ENCODE results near the gene PIK3R1.

PIK3R1 gene

DNA sequence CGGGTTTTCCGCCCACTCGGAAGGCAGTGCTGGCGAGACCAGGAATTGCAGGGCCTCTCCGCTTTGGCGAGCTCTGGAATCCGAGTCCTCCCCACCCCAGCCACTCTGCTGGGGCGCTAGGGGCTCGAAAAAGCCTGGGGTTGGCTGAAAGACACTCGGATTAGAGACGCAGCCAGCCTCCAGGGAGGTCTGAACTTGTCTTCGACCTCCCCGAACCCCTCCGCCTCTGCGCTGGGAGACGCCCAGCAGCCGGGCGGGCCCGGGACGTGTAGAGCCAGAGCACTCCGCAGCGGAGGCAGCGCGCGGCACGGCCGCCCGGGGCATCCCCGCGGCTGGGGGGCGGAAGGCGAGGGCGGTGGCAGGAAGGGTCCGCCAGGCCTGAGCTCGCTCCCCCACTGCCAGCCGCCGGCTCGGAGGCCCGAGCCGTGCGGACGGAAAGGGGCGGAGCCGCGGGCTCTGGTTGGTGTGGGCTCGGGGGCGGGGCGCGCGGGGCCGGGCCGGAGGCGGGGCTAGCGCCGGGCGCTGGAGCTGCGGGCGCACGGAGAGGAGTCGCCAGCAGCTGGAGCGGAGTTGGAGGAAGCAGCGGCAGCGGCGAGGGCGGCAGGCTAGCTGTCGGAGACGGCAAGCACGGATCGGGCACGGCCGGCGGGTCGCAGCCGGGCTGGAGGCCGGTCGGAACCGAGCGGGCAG is at the start of gene PIK3R1:
PIK3R1 (plus strand) TSS at position 549 of the 690 bp plus-strand sequence. CDS start 10,920 bp downstream, outside the sequence.
- DNase-seq (ENCODE audit: low read depth), result peak; percentile 92

DNA sequence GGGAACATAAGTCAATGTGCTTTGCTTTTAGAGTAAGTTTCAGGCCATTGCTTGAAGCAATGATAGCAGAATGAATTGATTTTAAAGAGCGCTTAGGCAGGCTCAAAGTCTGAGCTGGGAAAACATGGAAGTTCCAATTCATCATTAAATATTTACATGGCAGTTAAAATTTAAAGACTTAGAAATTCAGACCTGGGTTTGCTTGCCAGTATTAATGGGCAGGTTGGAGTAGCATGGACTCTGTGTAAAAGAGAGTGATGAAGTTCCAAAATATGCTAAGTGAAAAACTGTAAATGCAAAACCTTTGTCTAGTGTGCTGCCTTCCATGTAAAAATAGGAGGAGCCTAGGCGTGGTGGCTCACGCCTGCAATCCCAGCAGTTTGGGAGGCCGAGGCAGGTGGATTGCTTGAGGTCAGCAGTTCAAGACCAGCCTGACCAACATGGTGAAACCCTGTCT is 48.3 kb upstream of the PIK3R1 start:
- no peak for DNase-seq (ENCODE audit: low read depth)

DNA sequence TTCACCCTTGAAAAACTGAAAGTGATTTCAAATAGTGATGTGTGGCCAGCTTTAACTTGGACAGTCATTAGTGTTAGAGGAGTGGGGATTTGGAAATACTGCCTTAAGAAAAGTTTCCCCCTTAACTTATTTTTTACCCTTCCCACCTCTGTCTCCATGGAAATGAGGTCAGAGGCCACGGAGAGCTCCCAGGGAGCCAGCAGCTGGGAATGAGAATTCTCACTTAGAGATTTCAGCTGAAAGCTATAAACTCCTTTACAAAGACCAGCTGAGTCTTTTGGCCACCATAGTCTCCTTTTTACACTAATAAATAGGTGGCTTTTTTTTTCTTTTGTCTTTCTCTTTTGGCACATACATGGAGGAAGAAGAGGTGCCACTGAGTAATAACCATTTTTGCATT is 45.7 kb upstream of the PIK3R1 start:
- no peak for DNase-seq (ENCODE audit: low read depth)

DNA sequence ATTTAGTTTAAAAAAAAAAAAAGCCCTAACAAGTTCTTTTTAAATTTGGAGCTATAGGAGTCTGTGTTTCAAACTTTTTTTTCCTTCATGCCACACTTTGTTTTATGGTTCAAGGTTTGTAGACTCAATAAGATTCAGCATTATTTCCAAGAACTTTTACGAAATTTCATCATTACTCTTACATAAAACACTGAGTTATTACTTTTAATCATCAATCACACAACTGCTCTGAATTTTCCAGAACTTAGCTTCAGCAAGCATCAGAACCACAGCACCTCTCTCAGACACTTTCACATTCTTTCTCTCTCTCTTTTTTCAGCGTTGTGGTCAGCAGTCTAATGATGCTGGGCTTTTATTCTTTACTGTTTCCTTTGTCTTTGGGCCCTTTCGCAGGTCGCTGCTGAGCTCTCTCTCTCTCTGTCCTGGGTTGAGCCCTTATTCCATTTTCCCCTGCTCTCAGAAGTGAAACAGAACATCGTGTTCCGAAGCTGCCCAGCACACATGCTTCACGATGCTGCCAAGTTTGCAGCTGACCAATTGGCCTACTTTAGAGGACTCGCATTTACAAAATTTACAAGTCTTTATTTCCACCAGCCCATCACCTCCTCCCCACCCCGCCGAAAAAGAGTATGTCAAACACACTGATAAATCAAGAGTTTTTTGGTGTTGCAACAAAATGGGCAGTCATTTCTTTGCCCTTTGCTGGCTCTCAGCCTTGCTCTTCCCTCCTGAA is 44.6 kb upstream of the PIK3R1 start:
- no peak for DNase-seq (ENCODE audit: low read depth)

DNA sequence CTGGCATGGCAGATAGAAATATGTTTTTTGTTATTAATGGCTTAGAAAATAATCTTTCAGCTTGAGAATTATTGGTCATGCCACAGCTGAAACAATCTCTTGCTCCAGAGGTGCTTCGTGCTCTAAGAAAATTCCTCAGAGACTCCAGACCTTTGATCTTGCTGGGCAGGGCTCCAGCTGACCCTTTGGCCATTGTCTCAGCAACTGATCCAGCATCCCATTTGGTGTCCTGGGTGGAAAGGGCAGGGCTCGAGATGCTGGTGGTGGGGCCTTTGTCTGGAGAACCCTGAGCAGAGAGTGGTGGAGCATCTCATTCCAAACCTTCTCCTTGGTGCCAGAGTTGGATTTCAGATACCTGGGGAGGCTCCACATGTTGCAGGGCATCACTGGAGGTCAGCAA is 43.2 kb upstream of the PIK3R1 start:
- DNase-seq (ENCODE audit: low read depth), result no peak

DNA sequence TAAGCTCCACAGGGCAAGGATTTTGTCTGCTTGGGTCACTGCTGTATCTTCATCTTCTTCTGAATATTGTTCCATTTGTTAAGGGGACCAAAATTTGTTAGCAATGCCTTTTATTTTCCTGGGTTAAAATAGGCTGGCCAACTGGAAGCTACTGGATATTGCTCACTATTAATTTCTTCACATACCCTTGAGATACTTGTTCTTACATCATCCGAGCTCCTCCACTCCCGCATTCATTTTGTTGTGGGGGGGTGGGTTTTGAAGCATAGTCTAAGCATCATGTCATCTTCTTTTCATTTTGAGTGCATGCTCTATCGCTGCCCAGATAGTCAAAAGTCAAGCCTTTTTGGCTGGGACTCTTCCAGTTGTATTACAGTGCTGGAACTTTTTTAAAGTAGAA is 42.5 kb upstream of the PIK3R1 start:
- DNase-seq (ENCODE audit: low read depth), result no peak

DNA sequence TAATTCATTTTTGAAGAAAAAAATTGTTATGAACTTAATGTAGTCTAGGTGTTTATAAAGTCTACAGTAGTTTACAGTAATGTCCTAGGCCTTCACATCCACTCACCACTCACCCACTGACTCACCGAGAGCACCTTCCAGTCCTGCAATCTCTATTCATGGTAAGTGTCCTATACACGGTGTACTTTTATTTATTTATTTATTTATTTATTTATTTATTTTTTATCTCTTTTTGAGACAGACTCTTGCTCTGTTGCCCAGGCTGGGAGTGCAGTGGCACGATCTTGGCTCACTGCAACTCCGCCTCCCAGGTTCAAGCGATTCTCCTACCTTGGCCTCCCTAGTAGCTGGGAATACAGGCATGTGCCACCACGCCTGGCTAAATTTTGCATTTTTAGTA is 39.3 kb upstream of the PIK3R1 start:
- no peak for DNase-seq (ENCODE audit: low read depth)

DNA sequence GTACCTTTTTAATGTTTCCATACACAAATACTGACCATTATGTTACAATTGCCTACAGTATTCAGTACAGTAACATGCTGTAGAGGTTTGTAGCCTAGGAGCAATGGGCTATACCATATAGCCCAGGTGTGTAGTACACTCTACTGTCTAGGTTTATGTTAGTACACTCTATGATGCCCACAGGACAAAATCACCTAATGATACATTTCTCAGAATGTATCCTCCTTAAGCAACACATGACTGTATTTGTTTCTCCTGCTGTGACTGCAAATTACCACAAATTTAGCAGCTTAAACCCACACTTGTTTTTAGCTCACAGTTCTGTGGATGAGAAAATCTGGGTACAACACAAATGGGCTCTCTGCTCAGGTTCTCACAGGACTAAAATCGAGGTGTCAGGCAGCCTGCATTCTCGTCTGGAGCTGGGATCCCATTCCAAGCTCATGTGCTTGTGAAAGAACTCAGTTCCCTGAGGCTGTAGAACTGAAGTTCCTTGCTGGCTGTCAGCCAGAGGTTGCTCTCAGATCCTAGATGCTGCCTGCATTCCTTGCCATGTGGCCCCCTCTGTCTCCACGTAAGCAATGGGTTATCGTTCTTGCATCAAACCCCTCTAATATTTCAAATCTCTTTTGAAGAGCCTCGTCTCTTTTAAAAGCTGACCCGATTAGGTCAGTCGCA is 38.6 kb upstream of the PIK3R1 start:
- no peak for DNase-seq (ENCODE audit: low read depth)

DNA sequence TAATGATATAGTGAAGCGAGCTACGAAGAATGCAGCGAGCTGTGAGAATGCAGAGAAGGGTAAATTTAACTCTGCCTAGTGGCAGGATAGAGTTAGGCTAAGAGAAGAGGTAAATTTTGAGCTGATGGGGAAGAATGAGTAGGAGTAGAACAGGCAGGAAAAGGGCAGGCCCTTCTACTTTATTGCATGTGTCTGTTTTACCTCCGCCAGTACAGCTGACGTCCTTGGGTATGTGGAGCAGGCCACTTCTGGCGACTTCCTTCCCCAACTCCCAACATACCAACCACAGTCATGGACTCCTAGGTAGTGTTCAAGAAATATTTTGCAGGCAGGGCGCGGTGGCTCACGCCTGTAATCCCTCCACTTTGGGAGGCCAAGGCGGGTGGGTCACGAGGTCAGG is 37.9 kb upstream of the PIK3R1 start:
- no peak for DNase-seq (ENCODE audit: low read depth)

DNA sequence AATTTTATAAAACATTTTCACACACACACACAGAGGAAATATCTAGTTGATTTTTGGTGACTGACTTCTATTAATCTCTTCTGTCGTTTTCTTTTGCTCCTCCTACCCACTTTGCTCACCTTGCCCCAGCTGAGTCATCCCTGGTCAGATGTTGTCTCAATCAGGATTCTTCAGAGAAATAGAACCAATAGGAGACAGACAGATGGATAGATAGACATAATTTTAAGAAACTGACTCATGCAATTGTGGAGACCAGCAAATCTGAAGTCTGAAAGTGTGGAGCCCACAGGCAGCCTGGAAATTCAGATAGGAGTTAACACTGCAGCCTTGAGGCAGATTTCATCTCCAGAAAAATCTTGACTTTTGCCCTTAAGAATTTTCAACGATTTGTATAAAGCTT is 37.0 kb upstream of the PIK3R1 start:
- DNase-seq (ENCODE audit: low read depth), result no peak

DNA sequence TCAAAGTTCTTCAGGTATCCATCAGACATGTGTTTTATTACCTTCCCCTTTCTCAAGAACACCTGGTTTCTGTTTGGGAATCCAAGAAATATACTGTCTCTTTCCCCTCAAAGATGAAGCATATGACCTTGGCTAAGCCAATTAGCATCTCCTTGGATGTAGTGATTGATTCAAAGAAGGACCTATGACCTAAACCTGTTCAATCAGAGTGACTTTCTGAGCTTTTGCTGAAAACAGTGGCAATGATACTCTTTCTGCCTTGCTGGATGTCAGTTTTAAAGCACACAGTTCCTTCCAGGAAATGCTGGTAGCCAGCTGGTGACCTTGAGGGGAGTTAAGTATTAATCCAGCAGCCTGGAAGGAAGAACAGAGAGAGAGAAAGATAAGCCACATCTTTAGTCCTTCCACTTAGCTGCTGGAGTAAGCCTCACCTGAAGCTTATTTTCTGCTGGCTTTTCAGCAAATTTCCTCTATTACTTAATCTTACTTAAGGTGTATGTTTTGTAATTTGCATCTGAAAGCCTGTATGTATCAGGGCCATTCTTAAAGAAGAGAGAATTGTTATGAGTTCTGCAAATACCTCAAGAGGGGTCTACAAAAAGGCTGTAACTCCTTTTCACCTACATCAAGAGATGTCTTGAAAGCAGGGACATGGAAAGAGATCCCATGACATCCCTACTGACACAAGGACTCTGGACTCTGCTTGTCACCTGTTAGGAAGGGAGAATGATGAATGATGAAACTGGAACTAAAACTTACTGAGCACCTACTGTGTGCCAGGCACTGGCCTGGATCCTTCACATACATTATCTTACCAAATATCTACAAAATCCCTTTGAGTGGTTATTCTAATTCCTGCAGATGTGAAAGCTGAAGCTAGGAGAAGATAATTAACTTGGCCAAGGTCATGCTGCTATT is 35.2 kb upstream of the PIK3R1 start:
- DNase-seq (ENCODE audit: low read depth), result no peak

DNA sequence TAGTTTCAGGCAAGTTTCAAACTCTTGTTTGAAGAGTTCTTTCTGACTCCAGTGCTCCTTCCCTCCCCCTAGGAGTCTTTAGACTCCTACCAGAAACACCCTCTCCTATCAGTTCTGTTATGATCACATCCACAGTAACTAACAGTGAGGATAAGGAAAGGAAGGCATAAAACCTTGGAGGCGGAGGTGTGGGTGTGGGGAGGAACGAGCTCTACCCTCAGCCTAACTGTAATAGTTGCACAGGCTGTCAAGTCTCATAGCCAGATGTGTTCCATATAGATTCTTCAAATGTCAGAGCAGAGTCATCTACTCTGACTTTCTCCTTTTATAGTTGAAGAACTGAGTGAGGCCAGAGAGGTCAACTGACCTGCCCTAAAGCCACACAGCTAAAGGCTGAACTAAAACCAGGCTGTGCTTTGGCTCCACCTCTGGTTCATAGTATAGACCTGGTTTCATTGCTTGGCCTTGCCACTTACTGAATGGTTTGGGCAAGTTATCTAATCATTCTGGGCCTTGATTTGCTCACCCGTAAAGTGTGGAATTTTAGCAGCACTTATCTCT is 34.4 kb upstream of the PIK3R1 start:
- DNase-seq (ENCODE audit: low read depth), result no peak

DNA sequence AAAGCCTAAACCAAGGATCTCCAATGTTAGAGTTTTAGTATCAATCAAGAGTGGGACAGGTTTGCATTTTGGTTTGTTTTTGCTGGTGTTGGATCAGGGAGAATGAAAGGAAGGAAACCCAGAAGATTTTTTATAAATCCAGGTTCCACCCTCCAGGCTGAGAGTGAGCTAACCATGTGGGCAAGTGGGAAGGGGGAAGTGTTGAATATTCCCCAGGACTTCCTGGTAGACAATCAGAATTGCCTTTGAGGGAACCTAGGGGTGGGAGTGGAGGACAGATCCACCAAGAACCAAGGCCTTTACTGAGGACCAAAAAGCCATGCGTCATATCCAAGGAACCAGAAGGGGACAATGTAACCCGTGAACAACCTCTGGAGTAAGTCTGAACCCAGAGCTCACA is 33.5 kb upstream of the PIK3R1 start:
- DNase-seq (ENCODE audit: low read depth), result no peak

DNA sequence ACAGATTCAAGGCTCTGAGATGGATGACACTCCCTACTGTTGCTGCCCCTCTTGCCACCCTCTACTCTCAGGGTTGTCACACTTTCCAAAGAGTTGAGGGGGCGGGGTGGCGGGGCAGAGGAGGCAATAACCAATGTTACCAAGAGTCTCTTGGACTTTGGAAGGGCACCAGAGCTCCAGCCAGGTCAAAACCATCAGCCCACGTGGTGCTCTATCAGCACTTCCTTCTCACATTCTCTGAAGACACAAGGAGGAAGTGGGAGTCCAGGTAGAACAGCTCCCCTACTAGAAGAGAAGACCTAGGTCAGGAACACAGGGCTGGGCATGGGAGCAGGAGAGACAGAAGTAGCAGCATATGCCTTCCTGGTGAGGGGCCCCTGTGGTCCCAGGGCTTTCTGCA is 33.0 kb upstream of the PIK3R1 start:
- no peak for DNase-seq (ENCODE audit: low read depth)

DNA sequence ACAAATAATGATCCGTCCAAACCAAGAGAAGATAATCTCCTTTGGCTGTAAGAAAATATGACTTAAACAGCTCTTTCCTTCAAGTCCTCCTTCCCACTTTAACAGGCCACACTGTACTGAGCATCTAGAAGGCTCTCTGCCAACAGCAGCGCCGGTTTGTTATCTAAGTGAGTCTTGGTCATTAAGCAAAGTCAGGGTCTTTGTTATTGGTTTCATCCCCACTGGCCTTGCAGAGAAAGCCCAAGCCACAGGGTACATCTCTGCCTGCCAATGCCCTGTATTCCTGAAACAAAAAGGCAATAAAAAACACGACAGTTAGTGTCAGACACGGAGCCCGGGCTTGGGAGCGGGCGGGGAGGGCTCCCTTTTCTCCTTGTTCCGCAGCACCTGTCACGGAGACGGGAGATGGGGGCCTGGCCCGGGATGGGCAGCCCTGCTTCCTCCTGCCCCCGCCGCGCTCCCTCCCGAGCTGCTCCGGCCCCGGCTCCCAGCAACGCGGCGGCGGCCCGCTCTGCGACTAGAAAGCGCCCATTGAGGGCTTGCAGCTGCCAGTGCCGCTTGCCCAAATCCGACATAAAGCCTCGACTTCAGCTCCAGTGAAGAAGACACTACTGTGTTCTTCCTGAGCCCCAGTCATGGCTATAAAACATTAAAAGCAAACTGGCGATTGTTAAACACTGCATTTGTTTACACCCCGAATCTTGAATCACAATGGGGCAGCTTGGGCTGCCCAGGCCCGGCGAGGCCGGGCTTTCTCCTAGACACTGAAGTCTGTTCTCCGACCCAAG is 28.1 kb upstream of the PIK3R1 start:
- DNase-seq (ENCODE audit: low read depth), result no peak

DNA sequence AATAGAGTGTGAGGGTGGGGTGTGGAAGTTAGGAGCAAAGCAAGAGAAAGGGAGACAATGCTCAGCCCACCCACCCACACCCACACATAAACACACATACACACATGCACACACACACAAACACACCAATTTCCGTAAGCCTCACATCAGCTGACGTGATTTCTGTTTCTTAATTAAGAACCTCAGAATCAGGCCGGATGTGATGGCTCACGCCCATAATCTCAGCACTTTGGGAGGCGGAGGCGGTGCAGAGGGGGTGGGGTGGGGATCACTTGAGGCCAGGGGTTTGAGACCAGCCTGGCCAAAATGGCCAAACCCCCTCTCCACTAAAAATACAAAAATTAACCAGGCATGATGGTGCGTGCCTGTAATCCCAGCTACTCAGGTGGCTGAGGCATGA is 26.4 kb upstream of the PIK3R1 start:
- DNase-seq (ENCODE audit: low read depth), result no peak

DNA sequence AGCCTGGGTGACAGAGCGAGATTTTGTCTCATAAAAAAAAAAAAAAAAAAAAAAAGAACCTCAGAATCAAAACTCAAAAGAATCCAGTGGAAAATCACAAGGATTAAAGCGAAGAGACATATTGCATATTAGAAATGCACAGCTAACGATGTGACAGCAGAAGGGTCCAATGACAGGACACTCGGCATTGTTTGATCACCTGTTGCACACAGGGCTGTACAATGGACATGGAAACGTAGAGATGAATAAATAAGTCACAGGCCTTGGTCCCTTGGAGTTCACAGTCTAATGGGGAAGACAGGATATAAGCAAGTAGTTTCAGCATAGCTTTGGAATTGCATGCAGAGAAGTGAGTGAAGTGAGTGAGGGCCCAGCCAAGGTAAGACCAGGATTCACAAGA is 25.9 kb upstream of the PIK3R1 start:
- DNase-seq (ENCODE audit: low read depth), result no peak

DNA sequence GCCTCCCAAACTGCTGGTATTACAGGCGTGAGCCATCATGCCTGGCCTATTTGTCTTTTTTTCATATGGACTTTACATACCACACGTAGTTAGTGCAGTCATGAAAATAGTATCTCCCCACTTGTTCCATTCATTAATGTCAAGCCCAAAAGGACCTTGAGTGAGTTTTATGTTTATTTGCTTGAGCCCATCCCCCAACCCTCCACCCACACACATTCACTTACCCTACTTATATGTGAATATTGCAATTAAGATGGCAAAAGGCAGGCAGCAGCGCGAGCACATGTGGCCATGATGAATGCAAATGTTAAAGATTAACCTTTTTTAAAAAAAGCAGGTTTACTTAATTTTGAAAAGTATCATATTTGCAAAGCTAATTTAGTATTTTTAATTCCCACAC is 24.9 kb upstream of the PIK3R1 start:
- no peak for DNase-seq (ENCODE audit: low read depth)

DNA sequence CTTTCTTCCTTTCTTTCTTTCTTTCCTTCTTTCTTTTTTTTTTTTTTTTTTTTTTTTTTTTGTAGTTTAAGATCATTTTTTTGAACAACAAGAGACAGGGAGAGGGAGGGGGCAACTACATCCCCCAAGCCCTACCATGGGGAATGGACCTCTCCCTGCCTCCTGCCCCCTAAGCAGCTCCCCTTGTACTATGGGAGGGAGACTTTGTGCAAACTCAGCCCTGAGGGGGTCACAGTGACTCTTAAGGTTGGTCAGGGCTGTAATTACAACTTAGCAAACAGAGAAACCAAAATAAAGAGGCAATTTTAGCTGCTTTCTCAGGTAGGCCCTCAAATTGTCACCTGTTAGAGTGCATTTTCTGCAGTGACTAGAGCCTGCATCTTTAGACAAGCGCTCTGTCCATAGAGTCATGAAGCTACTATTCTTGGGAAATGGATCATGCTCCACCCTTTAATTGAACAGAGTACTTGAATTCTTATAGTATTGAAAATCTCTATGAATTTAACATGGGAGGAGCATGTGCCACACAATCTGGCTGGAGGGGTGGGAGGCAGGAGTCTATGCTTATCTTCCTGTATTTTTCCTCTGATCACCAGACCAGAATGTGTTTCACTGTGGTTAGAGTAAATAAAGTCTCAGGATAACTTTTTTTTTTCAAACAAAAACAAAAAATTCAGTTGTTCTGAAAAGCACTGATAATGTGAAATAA is 24.3 kb upstream of the PIK3R1 start:
- DNase-seq (ENCODE audit: low read depth), result no peak

DNA sequence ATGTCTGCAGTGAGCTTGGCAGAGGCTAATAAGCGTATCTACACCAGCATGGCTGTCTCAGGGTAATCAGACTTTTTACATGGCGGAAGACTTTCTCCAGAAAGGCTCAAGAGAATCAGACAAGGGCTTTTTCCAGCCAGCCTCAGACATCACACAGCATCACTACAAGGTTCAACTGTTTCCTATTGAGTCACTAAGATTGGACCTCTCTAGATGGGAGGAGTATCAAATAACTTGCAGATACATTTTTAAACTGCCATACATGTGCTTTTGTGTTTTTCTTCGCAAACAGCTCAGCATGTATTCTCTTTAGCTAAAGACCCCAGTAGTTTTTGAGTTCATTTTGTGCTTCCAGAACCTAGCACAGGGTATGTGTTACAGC is 22.9 kb upstream of the PIK3R1 start:
- no peak for DNase-seq (ENCODE audit: low read depth)

Data from stimulated activated CD8-positive, alpha-beta memory T cell treated with anti-CD3 and anti-CD28 coated beads, Interleukin-4, amount 100 ng/mL, for 24 hours (primary cell).